Lower lobe of right lung (tissue), 2 donors: ENCODE results near the gene GRIA3. TPM values are rescaled to one million over a fixed set of nuclear protein-coding genes. Genes with fewer than 3 reads are reported as not detected.

Experiments
- ATAC-seq, 2 donors: fragments of 200-7000 bp; cut with Tn5 transposase; one replicate each; pipeline ENCODE4 v1.9.1; 2020 to 2022; ENCODE audit warnings: mild to moderate bottlenecking in 2 of 2, moderate library complexity in 2 of 2
- DNase-seq: peaks from one replicate; pipeline ENCODE4 v3.0.0-alpha.2; 2020
- H3K27ac ChIP-seq: fragments of 200-600 bp; one replicate; pipeline ENCODE4 v1.8.0; 2022
- H3K27me3 ChIP-seq: fragments of 200-600 bp; one replicate; pipeline ENCODE4 v1.8.0; 2022; ENCODE audit warnings: low read depth
- H3K36me3 ChIP-seq: fragments of 200-600 bp; one replicate; pipeline ENCODE4 v1.8.0; 2022; ENCODE audit warnings: mild to moderate bottlenecking
- H3K4me1 ChIP-seq: fragments of 200-600 bp; one replicate; pipeline ENCODE4 v1.8.0; 2022
- H3K4me3 ChIP-seq: fragments of 200-600 bp; one replicate; pipeline ENCODE4 v1.8.0; 2022; ENCODE audit warnings: mild to moderate bottlenecking
- H3K9me3 ChIP-seq: fragments of 200-600 bp; one replicate; pipeline ENCODE4 v1.8.0; 2022
- intact Hi-C: fragments of 100-400 bp; cut with DNase I; formaldehyde crosslinking; loops from one replicate; pipeline ENCODE4 v1.11.0; 2022
- total RNA-seq: library from RNA; stranded (reverse); fragmentation: NEBNext Ultra II Directional; extraction: Animal tissue kit (Norgen Biotek cat#: 25700); gene quantifications from one replicate; pipeline ENCODE4 v1.2.1, GENCODE V29; 2021
- TF ChIP-seq, protein P1 (sequence below): fragments of 200-600 bp; IDR thresholded peaks from one replicate; pipeline ENCODE4 v1.8.0; 2022; ENCODE audit warnings: antibody characterized with exemption, mild to moderate bottlenecking
- donor health status: DM: no; HTN: yes; CAD: no; lungs with severe emphysema.

The GRIA3 gene
- total RNA-seq, 1 donor from 2014 or later, result 0.47 TPM

DNA sequence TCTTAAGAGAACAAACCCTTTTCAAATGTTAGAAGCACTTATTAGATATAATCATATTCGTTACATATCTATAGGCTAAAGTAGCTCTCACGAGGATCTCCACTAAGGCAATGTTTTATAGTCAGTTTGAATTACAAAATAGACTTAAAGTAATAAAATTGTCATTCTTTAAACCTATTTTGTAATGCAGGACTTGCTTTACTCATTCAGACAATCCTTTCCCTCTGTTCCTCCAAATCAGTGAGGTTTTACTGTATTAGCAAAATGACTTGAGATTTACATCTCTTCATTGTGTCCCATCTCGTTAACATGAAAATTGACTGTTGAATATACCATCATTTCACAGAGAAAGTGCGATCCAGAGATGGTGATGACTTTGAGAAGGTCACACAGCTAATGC lies 284.4 kb downstream of the GRIA3 start:
- TF ChIP-seq, protein P1, sequence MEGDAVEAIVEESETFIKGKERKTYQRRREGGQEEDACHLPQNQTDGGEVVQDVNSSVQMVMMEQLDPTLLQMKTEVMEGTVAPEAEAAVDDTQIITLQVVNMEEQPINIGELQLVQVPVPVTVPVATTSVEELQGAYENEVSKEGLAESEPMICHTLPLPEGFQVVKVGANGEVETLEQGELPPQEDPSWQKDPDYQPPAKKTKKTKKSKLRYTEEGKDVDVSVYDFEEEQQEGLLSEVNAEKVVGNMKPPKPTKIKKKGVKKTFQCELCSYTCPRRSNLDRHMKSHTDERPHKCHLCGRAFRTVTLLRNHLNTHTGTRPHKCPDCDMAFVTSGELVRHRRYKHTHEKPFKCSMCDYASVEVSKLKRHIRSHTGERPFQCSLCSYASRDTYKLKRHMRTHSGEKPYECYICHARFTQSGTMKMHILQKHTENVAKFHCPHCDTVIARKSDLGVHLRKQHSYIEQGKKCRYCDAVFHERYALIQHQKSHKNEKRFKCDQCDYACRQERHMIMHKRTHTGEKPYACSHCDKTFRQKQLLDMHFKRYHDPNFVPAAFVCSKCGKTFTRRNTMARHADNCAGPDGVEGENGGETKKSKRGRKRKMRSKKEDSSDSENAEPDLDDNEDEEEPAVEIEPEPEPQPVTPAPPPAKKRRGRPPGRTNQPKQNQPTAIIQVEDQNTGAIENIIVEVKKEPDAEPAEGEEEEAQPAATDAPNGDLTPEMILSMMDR, result no peak
- DNase-seq, result no peak
- no peaks in the 10 kb centered on the region for H3K9me3 ChIP-seq
- H3K4me1 ChIP-seq, result no peaks in the 10 kb centered on the region
- no peaks in the 10 kb centered on the region for H3K36me3 ChIP-seq
- intact Hi-C loops, result no loop called here
- H3K4me3 ChIP-seq, result no peak overlapping the region
- ATAC-seq, result no peak
- no peaks in the 10 kb centered on the region for H3K27me3 ChIP-seq
- no peak overlapping the region for H3K27ac ChIP-seq

DNA sequence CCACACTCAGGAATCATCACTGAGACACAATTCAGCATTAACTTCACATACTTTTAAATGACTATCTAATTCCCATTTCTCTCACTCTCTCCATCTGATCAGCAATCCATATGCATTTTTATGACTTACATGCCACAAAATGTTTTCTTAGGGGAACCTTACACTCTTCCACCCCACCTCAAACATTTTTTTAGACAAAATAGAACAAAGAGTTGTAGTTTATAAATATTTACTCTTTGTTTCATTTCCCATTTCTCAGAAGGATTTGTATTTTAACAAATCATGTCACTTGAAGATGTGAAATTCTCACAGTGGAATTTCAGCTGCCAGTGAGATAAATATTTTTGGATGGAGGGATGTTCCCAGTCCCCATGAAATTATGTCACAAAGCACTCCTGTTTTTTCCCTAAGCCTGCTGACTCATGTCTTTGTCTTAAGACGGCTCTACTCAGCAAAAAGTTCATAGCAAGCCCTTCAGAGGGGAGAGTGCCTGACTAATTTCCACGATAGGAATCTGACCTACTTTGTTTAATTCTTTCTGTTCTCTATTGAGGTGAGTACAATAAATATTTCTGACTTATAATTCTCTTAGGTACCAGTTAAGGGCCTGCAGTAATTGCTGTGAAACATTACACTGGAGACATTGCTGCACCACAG lies 291.1 kb downstream of the GRIA3 start:
- Histone ChIP-seq H3K9me3 (no peaks in the 10 kb centered on the region), H3K4me1 (no peaks in the 10 kb centered on the region), H3K4me3 (no peak overlapping the region), H3K36me3 (no peaks in the 10 kb centered on the region), H3K27ac (no peak overlapping the region), H3K27me3 (no peaks in the 10 kb centered on the region)
- no peak for DNase-seq
- intact Hi-C loops, result no loop called here
- peak in 1 of 2 donors; percentile 28 for ATAC-seq
- TF ChIP-seq, protein P1, result no peak

DNA sequence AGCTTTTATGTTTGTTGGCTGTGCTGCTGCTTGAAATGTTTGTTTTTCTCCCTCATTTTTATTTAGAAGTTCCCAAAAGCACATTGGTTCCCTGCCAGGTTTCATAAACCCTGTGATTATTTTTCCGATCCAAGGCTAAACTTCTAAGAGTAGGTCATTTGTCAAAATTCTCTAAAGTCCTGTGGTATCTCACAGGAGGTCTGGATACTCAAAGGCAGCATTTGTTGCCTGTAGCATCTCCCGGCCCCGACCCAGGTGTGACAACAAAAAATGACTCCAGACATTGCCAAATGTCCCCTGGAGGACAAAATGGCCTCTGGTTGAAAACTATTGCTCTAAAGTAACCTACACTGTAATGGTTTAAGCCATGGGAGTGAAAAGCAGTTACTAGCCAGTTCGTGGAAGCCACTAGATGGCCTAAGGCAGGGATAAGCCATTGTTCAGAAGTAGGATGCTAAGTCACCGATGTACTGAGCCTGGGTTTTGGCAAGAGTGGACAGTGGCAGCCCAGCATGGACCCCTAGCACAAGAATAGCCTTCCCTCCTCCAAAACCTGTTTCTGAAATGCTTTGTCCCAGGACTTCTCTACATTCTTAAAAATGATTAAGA lies 292.6 kb downstream of the GRIA3 start:
- intact Hi-C loops, result no loop called here
- TF ChIP-seq, protein P1, result no peak
- no peak for DNase-seq
- no peaks in the 10 kb centered on the region for H3K4me1 ChIP-seq
- H3K27me3 ChIP-seq, result no peaks in the 10 kb centered on the region
- no peaks in the 10 kb centered on the region for H3K36me3 ChIP-seq
- H3K27ac ChIP-seq, result no peak overlapping the region
- no peak overlapping the region for H3K4me3 ChIP-seq
- no peaks in the 10 kb centered on the region for H3K9me3 ChIP-seq
- ATAC-seq, result no peak

DNA sequence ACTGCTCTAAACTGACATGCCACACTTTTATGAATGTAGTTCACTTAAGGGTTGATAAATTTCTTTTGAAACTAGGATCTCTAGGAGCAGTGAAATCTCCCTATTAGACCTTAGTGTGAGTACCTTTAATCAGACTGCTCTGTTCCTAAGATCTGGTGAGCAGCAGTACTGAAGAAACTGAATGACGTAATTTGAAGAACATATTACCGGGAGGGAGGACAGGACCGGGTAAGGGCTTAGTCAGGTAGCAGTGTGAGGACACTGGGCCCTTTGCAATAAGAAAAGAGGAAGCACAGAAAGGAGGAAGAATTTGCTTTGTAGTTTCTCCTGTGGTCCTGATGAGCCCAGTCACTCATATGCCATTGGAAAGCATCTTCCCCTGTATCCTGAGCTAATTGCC lies 293.6 kb downstream of the GRIA3 start:
- H3K9me3 ChIP-seq, result no peaks in the 10 kb centered on the region
- no peaks in the 10 kb centered on the region for H3K4me1 ChIP-seq
- TF ChIP-seq, protein P1, result no peak
- no peak overlapping the region for H3K4me3 ChIP-seq
- intact Hi-C loops, result no loop called here
- DNase-seq, result no peak
- no peaks in the 10 kb centered on the region for H3K27me3 ChIP-seq
- H3K36me3 ChIP-seq, result no peaks in the 10 kb centered on the region
- no peak for ATAC-seq
- H3K27ac ChIP-seq, result no peak overlapping the region

DNA sequence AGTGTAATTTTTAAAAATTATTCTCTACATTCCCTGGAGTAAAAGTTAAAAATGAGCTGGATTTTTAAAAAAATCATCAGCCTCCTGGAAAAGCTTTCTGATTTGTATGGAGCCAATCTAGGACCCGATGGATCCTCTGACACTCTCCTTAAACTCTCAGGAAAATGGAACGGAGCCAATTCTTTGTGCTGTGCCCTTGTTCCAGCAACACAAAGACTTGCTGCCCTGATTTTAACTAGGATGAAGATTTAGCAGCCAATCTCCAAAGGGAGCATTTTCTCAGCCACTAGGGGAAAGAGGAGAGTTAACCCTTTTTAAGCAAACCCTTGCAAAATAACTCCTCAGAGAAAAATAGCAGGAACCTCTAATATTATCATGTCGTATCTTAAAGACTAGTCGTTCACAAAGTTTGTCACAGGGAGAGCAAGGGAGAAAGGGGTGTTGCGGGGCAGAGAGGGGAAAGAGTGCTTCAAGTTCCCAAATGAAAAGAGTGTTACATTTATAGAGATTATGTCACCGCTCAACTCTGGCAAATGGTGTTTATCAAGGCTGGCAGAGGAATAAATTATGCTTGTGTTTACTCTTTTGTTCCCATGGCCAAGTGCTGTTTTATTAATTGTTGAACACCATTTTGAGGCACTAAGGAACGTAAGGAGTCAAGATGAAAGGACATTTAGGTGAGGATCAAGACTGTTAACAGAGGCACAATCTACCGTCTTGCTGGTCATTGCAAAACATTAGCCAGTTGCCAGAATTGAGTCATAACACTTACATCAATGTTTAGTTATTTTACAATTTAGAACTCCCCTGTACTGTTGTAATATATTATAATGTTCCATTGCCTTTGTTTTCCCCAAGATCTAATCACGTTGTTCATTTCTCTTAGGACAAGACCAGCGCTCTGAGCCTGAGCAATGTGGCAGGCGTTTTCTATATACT lies 298.1 kb downstream of the GRIA3 start:
- no peaks in the 10 kb centered on the region for H3K4me1 ChIP-seq
- no peaks in the 10 kb centered on the region for H3K27me3 ChIP-seq
- no peaks in the 10 kb centered on the region for H3K36me3 ChIP-seq
- no peak overlapping the region for H3K27ac ChIP-seq
- intact Hi-C loops, result no loop called here
- peak in 1 of 2 donors; percentile 16 for ATAC-seq
- H3K9me3 ChIP-seq, result no peaks in the 10 kb centered on the region
- TF ChIP-seq, protein P1, result no peak
- no peak for DNase-seq
- H3K4me3 ChIP-seq, result no peak overlapping the region
